Gastrocnemius medialis (tissue), 4 donors: ENCODE measurements around the gene PLXNA2. TPM values are rescaled to one million over a fixed set of nuclear protein-coding genes. Genes with fewer than 3 reads are reported as not detected.

Experiments used
- ATAC-seq, 2 donors: fragments of 150-250 bp; one replicate each; pipeline ENCODE4 v1.9.1; 2016
- DNase-seq, 2 donors: peaks; one replicate each; pipeline ENCODE4 v3.0.0-alpha.2; 2019
- H3K27ac ChIP-seq, 4 donors: fragments of 200-600 bp; sonication (generic); 1 replicate in 1 of 4; 2 replicates in 3 of 4; pipeline ENCODE4 v1.5.1; 2016 to 2018; ENCODE audit warnings: mild to moderate bottlenecking in 2 of 4, moderate library complexity in 1 of 4
- H3K27me3 ChIP-seq, 3 donors: fragments of 200-600 bp; sonication (generic) in 2 of 3; 1 replicate in 1 of 3; 2 replicates in 2 of 3; pipeline versions ENCODE4 v1.5.1 to v1.6.0; 2016 to 2019; ENCODE audit warnings: mild to moderate bottlenecking in 1 of 3, moderate library complexity in 1 of 3
- H3K36me3 ChIP-seq, 2 donors: fragments of 200-600 bp; sonication (generic) in 1 of 2; one replicate each; pipeline ENCODE4 v1.5.1; 2017 to 2018
- H3K4me1 ChIP-seq, 2 donors: fragments of 200-600 bp; sonication (generic) in 1 of 2; one replicate each; pipeline ENCODE4 v1.5.1; 2016 to 2017; ENCODE audit warnings: mild to moderate bottlenecking in 2 of 2
- H3K4me3 ChIP-seq, 4 donors: fragments of 200-600 bp; sonication (generic) in 3 of 4; 1 replicate in 1 of 4; 2 replicates in 3 of 4; pipeline ENCODE4 v1.5.1; 2016 to 2019; ENCODE audit warnings: mild to moderate bottlenecking in 2 of 4
- H3K9me3 ChIP-seq, 3 donors: fragments of 200-600 bp; sonication (generic) in 2 of 3; 1 replicate in 1 of 3; 2 replicates in 2 of 3; pipeline ENCODE4 v1.5.1; 2016 to 2019
- POLR2A ChIP-seq, 2 donors: fragments of 450-650 bp; IDR thresholded peaks; one replicate each; pipeline ENCODE4 v1.6.1; 2017; ENCODE audit warnings: antibody characterized with exemption in 2 of 2, mild to moderate bottlenecking in 2 of 2, moderate library complexity in 2 of 2
- in situ Hi-C, 4 donors: fragments of 200-750 bp; cut with MboI; loops; one replicate each; pipeline versions ENCODE4 v1.15.0 to v1.8.0; 2017; ENCODE audit warnings: low sequenced_read_pairs in 4 of 4
- intact Hi-C: fragments of 100-400 bp; cut with DNase I; formaldehyde crosslinking; loops from one replicate; pipeline ENCODE4 v1.15.1; 2023; ENCODE audit warnings: low total_unique reads
- total RNA-seq, 4 donors: library from RNA; depleted of rRNA; stranded (reverse); fragments of >200 nt; gene quantifications; one replicate each; pipeline versions ENCODE4 v1.1.0 to v1.2.3, GENCODE V29; 2016
- TF ChIP-seq, protein P1 (sequence below), 5 experiments: fragments of 450-650 bp in 3 of 5; fragments of 200-600 bp in 2 of 5; sonication (generic) in 2 of 5; IDR thresholded peaks in 4 of 5; conservative IDR thresholded peaks in 1 of 5; 1 replicate in 4 of 5; 2 replicates in 1 of 5; pipeline ENCODE4 v1.5.1; 2016 to 2019; ENCODE audit warnings: antibody characterized with exemption in 5 of 5, mild to moderate bottlenecking in 3 of 5, moderate library complexity in 3 of 5

Gene PLXNA2
- total RNA-seq, 4 donors from 2014 or later, result 12.4 to 20.0 (median 16.2) TPM

DNA sequence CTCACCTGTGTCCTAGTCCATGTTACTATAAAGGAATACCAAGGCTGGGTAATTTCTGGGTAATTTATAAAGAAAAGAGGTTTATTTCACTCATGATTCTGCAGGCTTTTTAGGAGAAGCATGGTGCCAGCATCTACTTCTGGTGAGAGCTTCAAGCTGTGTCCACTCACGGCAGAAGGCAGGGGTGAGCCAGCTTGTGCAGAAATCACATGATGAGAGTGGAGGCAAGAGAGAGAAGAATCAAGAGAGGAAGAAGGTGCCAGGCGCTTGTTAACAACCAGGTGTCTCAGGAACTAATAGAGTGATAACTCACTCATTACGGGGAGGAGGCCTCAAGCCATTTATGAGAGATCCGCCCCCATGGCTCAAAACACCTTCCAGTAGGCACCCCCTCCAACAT, 265.7 kb downstream of the PLXNA2 start:
- in situ Hi-C loops (no loop called here), intact Hi-C loops (no loop called here)
- ATAC-seq, result no peak
- Histone ChIP-seq H3K9me3 (no peaks in the 10 kb centered on the region), H3K4me3 (no peak overlapping the region), H3K36me3 (no peaks in the 10 kb centered on the region), H3K4me1 (no peaks in the 10 kb centered on the region), H3K27me3 (no peaks in the 10 kb centered on the region), H3K27ac (no peak overlapping the region)
- TF ChIP-seq POLR2A (IDR thresholded peaks at IDR 0.05), result no peak
- TF ChIP-seq, protein P1, sequence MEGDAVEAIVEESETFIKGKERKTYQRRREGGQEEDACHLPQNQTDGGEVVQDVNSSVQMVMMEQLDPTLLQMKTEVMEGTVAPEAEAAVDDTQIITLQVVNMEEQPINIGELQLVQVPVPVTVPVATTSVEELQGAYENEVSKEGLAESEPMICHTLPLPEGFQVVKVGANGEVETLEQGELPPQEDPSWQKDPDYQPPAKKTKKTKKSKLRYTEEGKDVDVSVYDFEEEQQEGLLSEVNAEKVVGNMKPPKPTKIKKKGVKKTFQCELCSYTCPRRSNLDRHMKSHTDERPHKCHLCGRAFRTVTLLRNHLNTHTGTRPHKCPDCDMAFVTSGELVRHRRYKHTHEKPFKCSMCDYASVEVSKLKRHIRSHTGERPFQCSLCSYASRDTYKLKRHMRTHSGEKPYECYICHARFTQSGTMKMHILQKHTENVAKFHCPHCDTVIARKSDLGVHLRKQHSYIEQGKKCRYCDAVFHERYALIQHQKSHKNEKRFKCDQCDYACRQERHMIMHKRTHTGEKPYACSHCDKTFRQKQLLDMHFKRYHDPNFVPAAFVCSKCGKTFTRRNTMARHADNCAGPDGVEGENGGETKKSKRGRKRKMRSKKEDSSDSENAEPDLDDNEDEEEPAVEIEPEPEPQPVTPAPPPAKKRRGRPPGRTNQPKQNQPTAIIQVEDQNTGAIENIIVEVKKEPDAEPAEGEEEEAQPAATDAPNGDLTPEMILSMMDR (IDR thresholded peaks at IDR 0.05 in 4 of 5, conservative IDR thresholded peaks at IDR 0.05 in 1 of 5), result no peak
- no peak for DNase-seq

DNA sequence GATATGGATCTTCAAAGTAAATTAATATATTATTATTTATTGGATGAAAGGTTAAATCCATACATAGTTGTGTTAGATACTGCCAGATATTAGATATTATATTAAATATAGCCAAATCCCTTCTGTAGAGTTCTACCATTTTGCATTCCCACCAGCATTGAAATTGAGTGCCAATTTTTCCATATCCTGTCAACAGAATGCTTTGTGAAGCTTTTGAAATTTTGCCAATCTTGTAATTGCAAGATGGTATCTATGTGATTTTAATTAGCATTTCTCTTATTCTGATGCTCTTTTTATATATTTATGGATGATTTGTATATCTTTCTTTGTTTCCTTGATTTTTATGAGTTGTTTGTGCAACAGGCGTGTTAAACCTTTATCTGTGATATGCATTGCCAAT, 266.3 kb downstream of the PLXNA2 start:
- no peaks in the 10 kb centered on the region for H3K27me3 ChIP-seq
- H3K4me3 ChIP-seq, result no peak overlapping the region
- DNase-seq (no peak), ATAC-seq (no peak)
- H3K4me1 ChIP-seq, result no peaks in the 10 kb centered on the region
- H3K36me3 ChIP-seq, result no peaks in the 10 kb centered on the region
- TF ChIP-seq POLR2A (IDR thresholded peaks at IDR 0.05), result no peak
- TF ChIP-seq, protein P1 (IDR thresholded peaks at IDR 0.05 in 4 of 5, conservative IDR thresholded peaks at IDR 0.05 in 1 of 5), result no peak
- no peaks in the 10 kb centered on the region for H3K9me3 ChIP-seq
- in situ Hi-C loops, result no loop called here
- intact Hi-C loops, result no loop called here
- H3K27ac ChIP-seq, result no peak overlapping the region

DNA sequence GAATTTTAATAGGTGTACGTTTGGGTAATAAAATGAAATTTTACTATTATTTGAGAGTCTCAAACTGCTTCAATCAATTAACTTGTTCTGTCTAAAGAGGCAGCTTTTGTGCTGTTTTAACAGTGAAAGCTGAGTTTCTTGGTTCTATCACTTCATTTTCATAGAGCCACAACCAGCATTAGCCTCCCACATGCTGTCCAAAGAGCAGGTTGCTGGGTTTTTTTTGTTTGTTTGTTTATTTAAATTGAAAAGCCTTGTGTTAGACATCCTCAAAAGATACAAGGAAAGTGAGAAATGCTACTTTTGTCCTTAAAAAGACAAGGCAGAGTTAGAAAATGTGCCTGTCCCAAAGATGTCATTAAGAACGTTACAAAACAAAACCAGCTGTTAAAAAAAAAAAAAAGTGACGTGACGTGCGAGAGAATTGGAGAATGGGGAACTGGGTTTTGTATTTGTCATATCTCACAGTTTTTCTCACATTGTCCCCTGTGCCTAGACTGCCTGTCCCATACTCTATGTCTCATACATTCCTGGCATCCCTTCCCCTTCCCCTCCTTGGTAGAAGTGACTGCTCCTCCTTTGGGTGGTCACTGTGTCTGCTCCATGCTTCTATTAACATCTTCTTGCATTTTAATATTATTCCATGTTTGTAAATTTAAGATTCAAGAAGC, 270.2 kb downstream of the PLXNA2 start:
- in situ Hi-C loops, result no loop called here
- Histone ChIP-seq H3K4me1 (no peaks in the 10 kb centered on the region), H3K9me3 (no peaks in the 10 kb centered on the region), H3K4me3 (no peak overlapping the region), H3K36me3 (no peaks in the 10 kb centered on the region), H3K27ac (no peak overlapping the region), H3K27me3 (no peaks in the 10 kb centered on the region)
- intact Hi-C loops, result no loop called here
- ATAC-seq, result no peak
- TF ChIP-seq POLR2A (IDR thresholded peaks at IDR 0.05), result no peak
- TF ChIP-seq, protein P1 (IDR thresholded peaks at IDR 0.05 in 4 of 5, conservative IDR thresholded peaks at IDR 0.05 in 1 of 5), result no peak
- DNase-seq, result no peak

DNA sequence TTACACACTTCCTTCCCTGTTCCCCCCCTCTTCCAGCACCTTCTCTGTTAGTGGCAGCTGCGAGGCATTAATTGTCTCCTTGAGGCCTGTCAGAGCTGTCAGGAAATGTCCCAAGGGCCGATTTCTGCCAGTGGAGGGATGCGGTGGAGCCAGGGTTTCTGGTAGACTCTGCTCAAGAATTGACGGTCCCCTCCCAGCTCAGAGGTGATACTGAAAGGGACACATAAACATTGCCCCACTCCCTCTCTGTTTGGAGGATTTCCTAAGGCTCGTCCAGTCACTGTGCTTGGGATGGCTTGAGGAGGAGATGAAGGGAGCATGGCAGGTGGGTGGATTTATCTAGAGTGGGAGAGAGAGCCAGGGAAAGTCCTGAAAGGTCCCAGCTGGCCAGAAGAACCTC, 271.8 kb downstream of the PLXNA2 start:
- no peaks in the 10 kb centered on the region for H3K9me3 ChIP-seq
- in situ Hi-C loops, result no loop called here
- H3K4me3 ChIP-seq, result no peak overlapping the region
- no peaks in the 10 kb centered on the region for H3K36me3 ChIP-seq
- TF ChIP-seq, protein P1 (IDR thresholded peaks at IDR 0.05 in 4 of 5, conservative IDR thresholded peaks at IDR 0.05 in 1 of 5), result no peak
- TF ChIP-seq POLR2A (IDR thresholded peaks at IDR 0.05), result no peak
- ATAC-seq (no peak), DNase-seq (no peak)
- H3K27ac ChIP-seq, result no peak overlapping the region
- H3K4me1 ChIP-seq, result no peaks in the 10 kb centered on the region
- intact Hi-C loops, result no loop called here
- H3K27me3 ChIP-seq, result no peaks in the 10 kb centered on the region
